GM18526 (cell line): Measurements from ENCODE around the gene EFCAB8.

Experiments used
- POLR2A ChIP-seq: IDR thresholded peaks from 3 replicates; pipeline ENCODE4 v1.6.1; 2011; ENCODE audit not compliant: insufficient read length; ENCODE audit errors: extremely low read depth

EFCAB8 gene

DNA sequence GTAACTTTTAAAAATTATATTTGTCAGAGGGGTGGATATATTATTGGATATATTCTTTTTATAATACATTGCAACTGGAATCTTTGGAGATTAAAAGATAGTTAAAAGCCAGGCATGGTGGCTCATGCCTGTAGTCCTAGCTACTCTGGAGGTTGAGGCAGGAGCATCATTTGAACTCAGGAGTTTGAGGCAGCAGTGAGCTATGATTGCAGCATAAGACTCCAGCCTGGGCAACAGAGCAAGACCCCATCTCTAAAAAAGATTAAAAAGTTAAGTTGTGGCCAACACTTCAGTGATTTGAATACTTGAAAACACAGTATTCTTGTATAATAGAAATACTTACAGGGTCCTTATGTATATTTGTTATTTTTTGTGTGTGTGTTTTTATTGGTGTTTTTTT, 23.8 kb upstream of the EFCAB8 start:
- no peak for TF ChIP-seq POLR2A

DNA sequence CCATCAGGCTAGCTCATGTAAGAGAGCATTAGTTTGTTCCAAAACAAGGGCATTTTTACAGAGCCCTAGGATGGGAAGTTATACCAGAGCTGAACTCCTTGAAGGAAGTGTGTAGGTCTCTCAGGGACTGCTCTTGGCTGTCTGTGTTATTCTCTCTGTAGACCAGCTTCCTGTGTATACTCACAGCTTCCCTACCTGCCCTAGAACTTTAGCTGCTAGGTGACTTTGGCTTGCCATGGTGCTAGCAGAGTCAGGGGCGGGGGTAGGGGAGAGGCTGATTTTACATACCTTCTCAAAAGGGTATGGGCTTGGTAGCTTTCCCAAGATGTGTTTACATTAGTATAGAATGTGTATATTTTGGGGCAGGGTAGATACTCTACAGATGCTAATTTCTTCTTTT, 21.6 kb upstream of the EFCAB8 start:
- no peak for TF ChIP-seq POLR2A

DNA sequence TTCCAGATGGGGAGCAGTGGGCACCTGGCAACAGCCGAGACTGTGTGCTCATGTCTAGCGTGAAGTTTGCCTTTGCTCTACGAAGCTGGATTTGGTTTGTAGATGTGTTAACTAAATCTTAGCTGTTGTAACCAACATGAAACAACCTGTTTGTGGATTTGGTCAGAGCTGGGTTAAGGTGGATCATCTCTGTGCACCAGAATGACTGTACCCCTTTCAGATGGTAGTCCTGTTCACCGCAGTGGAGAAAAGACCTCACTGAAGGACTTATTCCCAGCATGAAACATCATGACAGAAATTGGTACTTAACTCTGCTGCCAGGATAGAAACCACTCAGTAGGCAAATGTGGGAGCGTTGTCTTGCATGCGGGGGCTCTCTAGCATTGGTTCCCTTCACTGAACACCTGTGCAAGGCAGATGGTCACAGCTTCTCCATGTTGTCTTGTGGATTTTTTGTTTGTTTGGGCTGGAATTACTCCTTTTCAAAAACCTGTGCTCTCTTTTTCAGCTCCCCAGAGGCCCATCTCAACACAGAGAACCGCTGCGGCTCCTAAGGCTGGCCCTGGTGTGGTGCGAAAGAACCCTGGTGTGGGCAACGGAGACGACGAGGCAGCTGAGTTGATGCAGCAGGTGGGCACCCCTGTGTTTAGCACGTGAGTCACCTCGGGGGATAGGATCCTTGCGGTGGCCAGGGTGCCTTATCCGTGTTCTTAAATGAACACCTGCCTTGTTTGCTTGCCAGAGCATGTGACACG, 19.3 kb upstream of the EFCAB8 start:
- no peak for TF ChIP-seq POLR2A

DNA sequence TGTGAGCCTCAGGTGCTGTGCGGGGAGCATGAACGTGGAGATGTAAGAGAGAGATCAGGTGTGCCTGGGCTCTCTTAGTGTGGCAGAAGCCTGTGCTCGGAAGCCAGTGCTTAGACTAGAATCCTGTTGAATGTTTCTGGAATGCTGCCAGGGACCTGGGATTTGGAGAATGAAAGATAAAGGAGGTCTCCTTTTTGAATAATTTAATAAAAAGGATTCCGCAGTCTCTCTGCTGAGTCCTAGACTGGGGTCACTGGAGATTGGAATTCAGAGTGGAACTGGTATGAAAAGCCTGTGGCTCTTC, 18.8 kb upstream of the EFCAB8 start:
- TF ChIP-seq POLR2A = no peak

DNA sequence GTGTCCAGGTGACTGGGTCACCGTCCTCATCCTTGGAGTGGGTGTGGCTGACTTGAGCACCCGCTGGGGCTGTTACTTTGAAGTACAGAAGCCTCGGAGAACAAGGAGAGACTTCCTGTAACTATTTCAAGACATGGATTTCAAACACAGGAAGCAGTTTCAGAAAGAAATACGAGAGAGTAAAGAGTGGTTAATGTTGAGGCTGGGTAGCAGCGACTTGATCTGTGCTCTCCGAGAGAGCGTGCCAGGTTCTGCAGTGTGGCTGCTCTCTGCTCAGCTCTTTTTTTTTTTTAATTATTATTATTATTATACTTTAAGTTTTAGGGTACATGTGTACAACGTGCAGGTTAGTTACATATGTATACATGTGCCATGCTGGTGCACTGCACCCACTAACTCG, 17.5 kb upstream of the EFCAB8 start:
- no peak for TF ChIP-seq POLR2A

DNA sequence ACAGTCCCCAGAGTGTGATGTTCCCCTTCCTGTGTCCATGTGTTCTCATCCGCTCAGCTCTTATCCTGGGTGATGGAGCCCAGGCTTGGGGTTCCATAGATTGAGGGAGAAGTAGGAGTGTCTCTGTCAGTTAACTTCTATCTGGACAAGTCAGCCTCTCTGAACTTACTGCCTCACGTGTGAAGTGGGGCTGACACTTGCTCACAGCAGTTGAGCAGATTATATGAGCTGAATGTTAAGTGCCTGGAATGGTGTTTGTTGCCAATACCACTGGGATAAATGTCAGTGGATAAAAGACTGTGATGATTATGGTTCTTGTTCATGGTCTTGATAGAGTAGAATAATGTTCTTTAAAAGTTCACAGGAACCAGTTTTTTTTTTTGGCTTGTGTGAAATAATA, 17.1 kb upstream of the EFCAB8 start:
- TF ChIP-seq POLR2A = no peak

DNA sequence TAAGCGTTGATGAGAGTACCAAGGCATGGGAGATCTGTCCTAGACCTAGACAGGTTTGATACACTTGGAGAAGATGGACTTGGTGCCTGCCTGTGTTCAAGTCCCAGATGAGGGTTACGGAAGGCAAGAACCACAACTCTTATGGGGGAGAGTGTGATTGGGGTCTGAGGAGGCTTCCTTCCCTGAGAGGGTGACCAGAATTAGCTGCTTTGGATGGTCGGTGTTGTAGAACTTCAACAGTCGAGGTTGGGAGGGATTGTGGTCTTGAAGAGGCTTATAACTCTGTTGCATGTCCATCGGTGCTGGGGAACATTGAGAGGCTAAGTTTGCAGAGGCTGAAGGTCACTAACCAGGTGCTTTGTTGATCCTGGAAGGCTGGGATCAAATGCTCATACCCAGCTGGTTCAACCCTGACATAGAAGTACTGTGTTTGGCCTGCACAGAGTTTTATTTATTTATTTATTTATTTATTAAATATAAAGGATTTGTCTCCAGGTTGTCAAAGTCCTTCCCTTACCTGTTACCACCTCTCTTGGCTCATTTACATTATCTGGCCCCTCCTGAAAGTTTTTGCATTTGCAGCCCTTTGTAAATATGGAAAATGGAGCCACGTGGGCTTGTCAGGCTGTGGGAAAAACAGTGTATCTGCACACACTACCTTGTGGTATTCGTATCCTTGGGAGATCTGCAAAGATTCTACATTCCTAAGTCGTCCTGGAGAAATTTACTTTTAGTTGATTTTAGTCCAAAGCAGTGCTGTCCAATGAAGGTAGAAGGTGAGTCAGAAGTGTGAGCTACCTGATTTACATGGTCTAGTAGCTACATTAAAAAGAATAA, 15.8 kb upstream of the EFCAB8 start:
- TF ChIP-seq POLR2A = no peak

DNA sequence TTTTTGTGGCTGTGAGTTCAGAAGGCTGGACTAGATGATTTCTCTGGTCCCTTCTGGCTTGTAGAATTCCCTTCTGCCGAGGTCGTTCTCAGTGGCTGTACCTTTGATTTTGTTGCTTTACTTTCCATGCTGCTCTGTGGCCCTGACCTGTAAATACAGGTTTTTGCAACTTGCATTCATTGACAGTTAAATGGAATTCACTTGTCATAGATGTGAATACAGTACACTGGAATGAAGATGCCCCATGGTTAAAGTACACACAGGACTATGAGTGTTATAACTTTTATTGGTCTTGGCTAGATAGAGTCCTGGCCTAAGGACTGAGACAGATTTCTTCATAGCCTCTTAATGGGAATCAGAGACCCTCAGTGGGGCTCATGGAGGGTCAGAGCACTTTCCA, 12.9 kb upstream of the EFCAB8 start:
- TF ChIP-seq POLR2A = no peak

DNA sequence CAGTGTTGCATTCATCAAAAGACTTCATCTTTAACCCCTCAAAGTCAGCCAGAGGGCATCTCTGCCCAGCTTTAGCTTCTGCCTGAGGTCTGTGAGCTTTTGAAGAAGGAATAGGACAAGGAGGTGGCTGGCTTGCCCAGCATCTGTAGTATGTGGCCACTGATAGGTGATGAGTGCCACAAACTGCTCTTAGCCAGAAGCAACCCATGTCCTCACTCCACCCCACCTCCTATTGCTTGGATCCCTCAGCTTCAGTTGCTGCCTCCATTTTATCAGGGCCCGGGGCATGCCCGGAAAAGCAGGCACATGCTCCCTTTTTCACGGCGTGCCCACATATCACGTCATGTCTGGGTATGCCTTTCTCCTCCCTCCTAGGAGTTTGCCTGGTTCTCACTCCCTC, 11.9 kb upstream of the EFCAB8 start:
- no peak for TF ChIP-seq POLR2A

DNA sequence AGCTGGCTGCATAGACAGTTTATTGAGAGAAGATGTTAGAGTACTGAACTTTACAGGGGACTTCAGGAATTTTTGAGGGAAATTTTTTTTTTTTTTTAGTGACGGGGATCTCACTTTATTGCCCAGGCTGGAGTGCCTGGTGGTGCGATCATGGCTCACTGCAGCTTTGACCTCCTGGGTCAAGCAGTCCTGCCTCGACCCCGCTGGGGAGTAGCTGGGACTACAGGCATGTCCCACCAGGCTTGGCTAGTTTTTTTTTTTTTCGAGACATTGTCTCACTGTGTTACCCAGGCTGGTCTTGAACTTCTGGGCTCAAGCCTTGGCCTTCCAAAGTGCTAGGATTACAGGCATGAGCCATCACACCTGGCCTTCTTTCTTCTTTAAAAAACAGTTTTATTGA, 10.8 kb upstream of the EFCAB8 start:
- TF ChIP-seq POLR2A = no peak

DNA sequence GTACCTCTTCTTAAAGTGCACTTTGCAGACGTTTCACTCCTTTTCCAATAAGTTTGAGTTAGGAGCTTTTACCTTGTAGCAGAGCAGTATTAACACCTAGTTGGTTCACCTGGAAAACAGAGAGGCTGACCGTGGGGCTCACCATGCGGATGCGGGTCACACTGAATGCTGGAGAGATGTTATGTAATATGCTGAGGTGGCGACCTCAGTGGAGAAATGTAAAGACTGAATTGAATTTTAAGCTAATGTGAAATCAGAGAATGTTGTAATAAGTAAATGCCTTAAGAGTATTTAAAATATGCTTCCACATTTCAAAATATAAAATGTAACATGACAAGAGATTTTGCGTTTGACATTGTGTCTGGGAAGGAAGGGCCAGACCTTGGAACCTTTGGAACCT, 9.9 kb upstream of the EFCAB8 start:
- TF ChIP-seq POLR2A = no peak

DNA sequence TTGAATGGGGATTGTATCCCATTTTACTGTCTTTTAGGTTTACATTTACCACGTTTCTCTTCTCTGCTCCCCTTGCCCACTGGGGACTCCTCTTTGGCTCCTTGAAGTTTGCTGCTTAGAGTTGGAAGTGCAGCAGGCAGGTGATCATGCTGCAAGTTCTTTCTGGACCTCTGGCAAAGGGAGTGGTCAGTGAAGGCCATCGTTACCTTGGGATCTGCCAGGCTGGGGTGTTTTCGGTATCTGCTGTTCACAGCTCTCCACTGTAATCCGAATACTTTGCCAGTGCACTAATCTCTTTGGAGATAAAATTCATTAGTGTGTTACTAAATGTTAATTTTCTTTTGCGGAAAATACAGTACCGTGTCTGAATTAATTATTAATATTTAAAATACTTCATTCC, 9.1 kb upstream of the EFCAB8 start:
- TF ChIP-seq POLR2A = no peak

DNA sequence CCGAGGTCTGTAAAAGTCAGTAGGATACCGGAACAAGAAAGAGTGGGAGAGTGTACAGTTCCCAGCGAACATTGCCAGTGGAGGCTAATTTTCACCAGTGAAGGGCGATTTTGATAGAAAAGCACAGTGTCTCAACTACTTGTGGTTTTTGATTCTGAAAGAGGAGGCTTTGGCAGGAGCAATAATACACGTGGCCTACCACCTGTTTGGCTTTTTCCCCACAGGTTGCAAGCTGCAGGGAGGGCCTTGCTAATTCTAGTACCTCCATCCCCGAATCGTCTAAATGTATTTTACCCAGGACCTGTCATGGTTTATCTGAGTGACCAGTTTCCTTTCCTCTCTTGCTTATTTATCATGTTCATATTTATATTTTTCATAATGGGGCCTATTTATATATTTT, 3.3 kb upstream of the EFCAB8 start:
- no peak for TF ChIP-seq POLR2A

DNA sequence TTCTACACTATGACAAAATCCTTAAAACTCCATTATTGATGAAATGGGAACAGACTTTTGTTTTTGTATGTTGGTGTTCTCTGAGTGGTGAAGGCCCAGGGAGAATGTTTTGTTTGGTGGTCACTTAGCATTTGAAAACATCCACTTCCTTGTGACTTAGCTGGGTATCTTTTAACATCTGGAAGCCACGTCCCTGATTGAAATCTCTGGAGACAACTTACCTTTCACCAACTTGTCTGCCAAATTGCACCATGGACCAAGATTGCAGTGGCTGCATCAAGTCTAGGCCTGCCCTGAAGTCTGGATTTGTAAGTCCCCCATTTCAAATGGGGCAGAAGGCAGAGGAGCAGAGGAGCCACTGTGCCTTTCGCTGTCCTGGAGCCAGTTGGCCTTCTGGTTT, 534 bp upstream of the EFCAB8 start:
- no peak for TF ChIP-seq POLR2A

DNA sequence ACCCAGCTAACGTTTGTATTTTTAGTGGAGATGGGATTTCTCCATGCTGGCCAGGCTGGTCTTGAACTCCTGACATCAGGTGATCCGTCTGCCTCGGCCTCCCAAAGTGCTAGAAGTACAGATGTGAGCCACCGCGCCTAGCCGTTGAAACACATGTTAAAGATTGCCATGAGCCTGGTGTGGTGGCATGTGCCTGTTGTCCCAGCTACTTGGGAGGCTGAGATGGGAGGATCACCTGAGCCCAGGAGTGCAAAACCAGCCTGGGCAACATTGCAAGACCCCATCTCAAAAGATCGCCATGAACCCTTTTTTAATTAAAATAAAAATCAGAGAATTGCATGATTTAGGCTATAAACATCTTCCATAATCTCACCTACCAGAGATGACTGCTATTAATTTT, 2.7 kb downstream of the EFCAB8 start:
- no peak for TF ChIP-seq POLR2A

DNA sequence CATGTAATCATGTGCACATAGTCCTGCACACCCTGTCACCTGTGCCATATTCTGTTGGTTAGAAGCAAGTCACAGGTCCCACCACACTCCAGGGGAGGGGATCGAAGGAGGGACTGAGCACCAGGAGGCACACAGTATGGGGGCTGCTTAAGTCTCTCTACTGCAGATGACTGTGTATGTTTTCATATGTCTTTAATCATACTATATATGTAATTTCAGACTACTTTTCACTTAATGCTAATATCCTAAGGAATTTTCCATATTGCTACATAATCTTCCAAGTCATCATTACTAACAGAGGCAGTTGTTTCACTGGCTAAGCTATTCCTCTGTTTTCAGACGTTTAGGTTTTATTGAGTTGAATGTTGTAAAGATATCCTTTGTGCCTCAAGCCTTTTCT, 10.8 kb downstream of the EFCAB8 start:
- TF ChIP-seq POLR2A = no peak

DNA sequence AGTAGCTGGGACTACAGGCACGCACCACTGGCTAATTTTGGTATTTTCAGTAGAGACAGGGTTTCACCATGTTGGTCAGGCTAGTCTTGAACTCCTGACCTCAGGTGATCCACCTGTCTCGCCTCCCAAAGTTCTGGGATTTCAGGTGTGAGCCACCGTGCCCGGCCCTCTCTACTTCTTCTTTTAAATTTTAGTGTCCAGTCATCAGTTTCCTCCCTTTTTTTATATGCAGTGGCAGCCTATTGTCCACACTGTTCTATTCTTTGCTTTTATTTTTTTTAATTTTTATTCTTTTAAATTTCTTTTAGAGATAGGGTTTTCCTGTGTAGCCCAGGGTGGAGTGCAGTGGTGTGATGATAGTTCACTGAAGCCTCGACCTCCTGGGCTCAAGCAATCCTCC, 12.3 kb downstream of the EFCAB8 start:
- TF ChIP-seq POLR2A = no peak
